K562 (cell line): Measurements from ENCODE around the gene GLRX3. TPM values are rescaled to one million over a fixed set of nuclear protein-coding genes. Genes with fewer than 3 reads are reported as not detected.

Experiments
- ATAC-seq: fragments of 200-7000 bp; cut with Tn5 transposase; 3 replicates; pipeline ENCODE4 v1.9.1; 2020; ENCODE audit warnings: moderate library complexity
- BruUV-seq: library from RNA; stranded (reverse); fragments of 400-500 nt; replicated peaks from 2 replicates; lab custom pipeline; 2021; lab: Mats Ljungman, UMichigan
- CTCF ChIA-PET: fragments of 300-600 bp; formaldehyde crosslinking; extraction: SDS; loops from one replicate; lab custom pipeline; 2021; ENCODE audit warnings: low intra/inter-chr PET ratio; lab: Yijun Ruan, JAX
- POLR2A ChIA-PET: fragments of 300-600, 350-650 bp; sonication (Branson Sonifier 250); formaldehyde crosslinking; extraction: SDS; loops from one replicate; lab custom pipeline; 2021; ENCODE audit warnings: antibody characterized with exemption, inconsistent platforms; lab: Yijun Ruan, JAX
- DNase-seq, 4 experiments: peaks; one replicate each; pipeline versions ENCODE4 v3.0.0 to v3.0.0-alpha.2; 2011 to 2018; ENCODE audit warnings: low spot score in 3 of 4, mixed read lengths in 3 of 4; ENCODE audit errors: extremely low read depth in 1 of 4
- FAIRE-seq: peaks from 2 replicates; lab custom pipeline; 2011; peaks lifted over from hg19 to GRCh38; lab: Jason Lieb, UNC
- H2AFZ ChIP-seq: 2 replicates; pipeline ENCODE4 v1.6.0; 2011; ENCODE audit warnings: low read depth, low read length, control low read depth, inconsistent platforms
- H3K27ac ChIP-seq: fragments of 200-600 bp; 3 replicates; pipeline ENCODE4 v1.8.0; 2011; ENCODE audit warnings: low read depth, mild to moderate bottlenecking, control low read depth, inconsistent platforms, low read length, moderate library complexity, mixed read lengths; ENCODE audit errors: extremely low read depth
- H3K27me3 ChIP-seq, 2 experiments: fragments of 300-600 bp in 1 of 2; 2 replicates in 1 of 2; 3 replicates in 1 of 2; pipeline versions ENCODE4 v1.6.0 to v1.8.0; 2011; ENCODE audit warnings: inconsistent platforms in 2 of 2, low read length in 2 of 2, mild to moderate bottlenecking in 1 of 2, mixed read lengths in 1 of 2, moderate library complexity in 1 of 2; ENCODE audit not compliant: control insufficient read depth in 2 of 2, insufficient read depth in 2 of 2
- H3K36me3 ChIP-seq: fragments of 300-600 bp; 3 replicates; pipeline ENCODE4 v1.8.0; 2011; ENCODE audit warnings: mild to moderate bottlenecking, low read length, inconsistent platforms; ENCODE audit not compliant: control insufficient read depth, insufficient read depth
- H3K4me1 ChIP-seq, 2 experiments: fragments of 200-600 bp in 1 of 2; replicated peaks in 1 of 2; 2 replicates in 1 of 2; 3 replicates in 1 of 2; pipeline versions ENCODE4 v1.5.1 to v1.8.0; 2011; ENCODE audit warnings: inconsistent platforms in 2 of 2, low read length in 2 of 2, mild to moderate bottlenecking in 1 of 2, mixed read lengths in 1 of 2, moderate library complexity in 1 of 2; ENCODE audit not compliant: control insufficient read depth in 2 of 2, insufficient read depth in 2 of 2
- H3K4me2 ChIP-seq: 2 replicates; pipeline ENCODE4 v1.6.1; 2011; ENCODE audit warnings: low read length, control low read depth, inconsistent platforms, mixed read lengths; ENCODE audit not compliant: insufficient read depth
- H3K4me3 ChIP-seq: fragments of 200-600 bp; sonication (generic), shearing (Covaris generic); 2 replicates; pipeline ENCODE4 v1.5.1; 2016; ENCODE audit warnings: control low read depth, inconsistent platforms
- H3K79me2 ChIP-seq: fragments of 200-600 bp; 3 replicates; pipeline ENCODE4 v1.8.0; 2011; ENCODE audit warnings: low read length, inconsistent platforms; ENCODE audit not compliant: control insufficient read depth, insufficient read depth
- H3K9ac ChIP-seq, 2 experiments: 2 replicates each; pipeline versions ENCODE4 v1.6.0 to v1.6.1; 2011; ENCODE audit warnings: low read depth in 2 of 2, low read length in 2 of 2, control low read depth in 1 of 2, inconsistent platforms in 1 of 2, mild to moderate bottlenecking in 1 of 2, mixed read lengths in 1 of 2; ENCODE audit not compliant: insufficient read depth in 1 of 2
- H3K9me1 ChIP-seq: one replicate; pipeline ENCODE4 v1.6.0; 2011; ENCODE audit warnings: inconsistent platforms, mild to moderate bottlenecking, low read length, moderate library complexity; ENCODE audit not compliant: control insufficient read depth, insufficient read depth
- H3K9me3 ChIP-seq: replicated peaks from 2 replicates; pipeline ENCODE4 v1.5.1; 2011; ENCODE audit warnings: low read depth, low read length, inconsistent platforms; ENCODE audit not compliant: control insufficient read depth, insufficient read depth
- H4K20me1 ChIP-seq: replicated peaks from 2 replicates; pipeline ENCODE4 v1.6.1; 2011; ENCODE audit warnings: low read length, inconsistent platforms, mixed read lengths; ENCODE audit not compliant: control insufficient read depth, insufficient read depth
- CBX2 ChIP-seq: fragments of 200-600 bp; sonication (generic); IDR thresholded peaks from one replicate; pipeline ENCODE4 v1.6.1; 2012; ENCODE audit warnings: mild to moderate bottlenecking, low read length, inconsistent platforms; ENCODE audit not compliant: insufficient read depth, poor library complexity, severe bottlenecking
- KAT8 ChIP-seq: fragments of 450-650 bp; IDR thresholded peaks from 2 replicates; pipeline ENCODE4 v1.6.1; 2016; ENCODE audit warnings: low read depth, mild to moderate bottlenecking
- MBD2 ChIP-seq: sonication (generic); IDR thresholded peaks from 2 replicates; pipeline ENCODE4 v1.6.1; 2016; ENCODE audit warnings: low read depth, borderline replicate concordance
- MCM7 ChIP-seq, 2 experiments: fragments of 450-650 bp; IDR thresholded peaks; 2 replicates each; pipeline ENCODE4 v1.6.1; 2016 to 2018
- NR2F6 ChIP-seq: fragments of 450-650 bp; formaldehyde crosslinking; IDR thresholded peaks from 2 replicates; pipeline ENCODE4 v1.4.0; 2020; ENCODE audit warnings: mild to moderate bottlenecking
- PTRF ChIP-seq: fragments of 450-650 bp; IDR thresholded peaks from 2 replicates; pipeline ENCODE4 v1.6.1; 2016; ENCODE audit warnings: mild to moderate bottlenecking, missing genetic modification characterization, missing compliant biosample characterization
- RAD21 ChIP-seq, 2 experiments: fragments of 250-450 bp in 1 of 2; fragments of 450-650 bp in 1 of 2; sonication (Bioruptor Pico) in 1 of 2; formaldehyde crosslinking in 1 of 2; IDR thresholded peaks in 1 of 2; conservative IDR thresholded peaks in 1 of 2; 2 replicates each; pipeline versions ENCODE4 v1.4.0 to v1.8.0; 2020 to 2022; ENCODE audit warnings: mild to moderate bottlenecking in 2 of 2, moderate library complexity in 1 of 2
- RBM14 ChIP-seq: fragments of 200-400 bp; formaldehyde crosslinking; IDR thresholded peaks from 2 replicates; pipeline ENCODE4 v1.6.1; 2018; ENCODE audit warnings: low read depth, mild to moderate bottlenecking, low read length, moderate library complexity, borderline replicate concordance; ENCODE audit not compliant: insufficient read depth
- RBM39 ChIP-seq: fragments of 200-400 bp; formaldehyde crosslinking; optimal IDR thresholded peaks from 2 replicates; pipeline ENCODE3; 2018; ENCODE audit warnings: low read depth, low read length
- RFX5 ChIP-seq: IDR thresholded peaks from 2 replicates; pipeline ENCODE4 v1.6.1; 2011; ENCODE audit warnings: low read depth, mild to moderate bottlenecking, improper control_type of control experiment, low read length
- SAFB2 ChIP-seq: fragments of 200-400 bp; formaldehyde crosslinking; IDR thresholded peaks from 2 replicates; pipeline ENCODE4 v1.6.1; 2018; ENCODE audit warnings: borderline replicate concordance, low read length, low read depth, moderate library complexity; ENCODE audit not compliant: severe bottlenecking
- WGBS: fragments of 100-300 bp; shearing (Covaris generic); methylation state at CpG from one replicate; pipeline ENCODE4 v1.1.6; 2016; ENCODE audit warnings: low coverage, mixed read lengths; ENCODE audit not compliant: insufficient coverage; ENCODE audit errors: missing lambda C conversion rate; 5-methylcytosine and 5-hydroxymethylcytosine counted together
- in situ Hi-C: fragments of 300-500 bp; cut with MboI; formaldehyde crosslinking; loops from 4 replicates; pipeline ENCODE4 v1.15.0; 2018; ENCODE audit warnings: inconsistent platforms, mixed read lengths
- intact Hi-C: fragments of 100-400 bp; cut with micrococcal nuclease; formaldehyde crosslinking; loops from 2 replicates; pipeline ENCODE4 v1.14.2; 2022
- polyA plus RNA-seq, 8 experiments: library from polyadenylated mRNA; depleted of rRNA in 4 of 8; stranded (reverse) in 5 of 8; unstranded in 3 of 8; fragments of >200 nt; fragmentation: Nextera tagmentation in 2 of 8; fragmentation: Illumina TruSeq in 1 of 8; extraction: Ambion mirVana in 2 of 8; extraction: Trizol in 1 of 8; gene quantifications; 2 replicates each; pipeline versions ENCODE4 v1.2.1 to v1.2.3, GENCODE V29; 2011 to 2014; ENCODE audit warnings: inconsistent platforms in 1 of 8, missing spikeins in 1 of 8
- total RNA-seq, 7 experiments: library from RNA; depleted of rRNA in 6 of 7; stranded (reverse); fragments of >200 nt in 6 of 7; fragmentation: Illumina TruSeq in 2 of 7; extraction: Trizol in 2 of 7; gene quantifications; 2 replicates each; pipeline versions ENCODE4 v1.2.1 to v1.2.3, GENCODE V29; 2011 to 2021; ENCODE audit warnings: low replicate concordance in 1 of 7

Gene GLRX3
- total and polyA plus RNA-seq, 9 of the 15 experiments (the other 6 are each of a cell fraction or from before 2014, with no cell fraction given), result 115 to 190 (median 169) TPM

- FAIRE-seq, result no peak
- BruUV-seq, result no TSS peak
- CTCF ChIA-PET, result no interaction called here
- H2AFZ ChIP-seq, result no peak overlapping the region
- no peak for TF ChIP-seq MCM7 (IDR thresholded peaks at IDR 0.05)
- no peak for TF ChIP-seq MBD2
- no peak for TF ChIP-seq RFX5
- TF ChIP-seq RBM39, result no peak
- no peak for TF ChIP-seq NR2F6 (CRISPR knock-in tag)
- TF ChIP-seq CBX2, result no peak
- no peak for TF ChIP-seq SAFB2
- no peak for TF ChIP-seq RBM14
- TF ChIP-seq RAD21 (CRISPR knock-in tag; conservative IDR thresholded peaks at IDR 0.05 in 1 of 2, IDR thresholded peaks at IDR 0.05 in 1 of 2), result no peak
- no peak for TF ChIP-seq KAT8
- no peak for TF ChIP-seq PTRF (tag)
- TF ChIP-seq, all 486 proteins: peak for 0
- Histone ChIP-seq H3K9me3 (no peaks in the 10 kb centered on the region), H3K27me3 (no peaks in the 10 kb centered on the region), H3K4me3 (no peak overlapping the region), H3K79me2 (peaks cover 98% of the 10 kb centered on the region), H3K9ac (no peak overlapping the region), H3K4me2 (peak overlapping the region; percentile 46; the same call in 1 of the 2 replicates), H3K9me1 (peaks cover 6% of the 10 kb centered on the region), H3K36me3 (peaks cover 64% of the 10 kb centered on the region), H4K20me1 (peaks cover 23% of the 10 kb centered on the region), H3K27ac (peak overlapping the region; percentile 39; the same call in 1 of the 3 replicates), H3K4me1 (peaks cover 15 to 16% of the 10 kb centered on the region in 2 experiments)
- intact Hi-C loops, result no loop called here
- POLR2A ChIA-PET, result interaction anchor here (0.7 to 1.7 kb wide), 3 partner anchors 13 to 198 kb away, joined by 3 to 5 read pairs (median 3); no protein-coding TSS in a partner anchor
- ATAC-seq, result peak; percentile 58
- WGBS, result 39% methylated on average over 2 of the region's 2 CpGs
- DNase-seq, result no peak
- in situ Hi-C loops, result no loop called here
These were observed 5.7 kb downstream of the GLRX3 start for GRCh38 chr10:130141878-130142277.
